AG04450 (cell line): ENCODE data around the gene SERPINB3. TPM values are rescaled to one million over a fixed set of nuclear protein-coding genes. Genes with fewer than 3 reads are reported as not detected.
"Not testable (repeated sequence)": the region's sequence is repeated elsewhere in the genome, so short reads cannot be mapped to it uniquely, and the experiment has no call there.

ENCODE experiments used
- CTCF ChIA-PET: fragments of 300-600, 350-600 bp; formaldehyde crosslinking; extraction: SDS; loops from one replicate; lab custom pipeline; 2022; ENCODE audit warnings: antibody characterized with exemption, inconsistent platforms; lab: Charles Lee
- POLR2A ChIA-PET: fragments of 350-600 bp; formaldehyde crosslinking; extraction: SDS; loops from one replicate; lab custom pipeline; 2021; ENCODE audit warnings: antibody characterized with exemption, inconsistent platforms; lab: Yijun Ruan, JAX
- DNase-seq: peaks from one replicate; pipeline ENCODE4 v3.0.0-alpha.2; 2011; ENCODE audit warnings: low read depth, low spot score
- H3K27ac ChIP-seq: one replicate; pipeline ENCODE4 v1.5.1; 2012; ENCODE audit warnings: low read depth, low read length, control low read depth
- H3K27me3 ChIP-seq: one replicate; pipeline ENCODE4 v1.6.0; 2012; ENCODE audit warnings: low read length; ENCODE audit not compliant: control insufficient read depth, insufficient read depth
- H3K4me3 ChIP-seq: 2 replicates; pipeline ENCODE4 v1.5.1; 2011; ENCODE audit warnings: mild to moderate bottlenecking, low read depth, low read length, control low read depth
- H3K9me3 ChIP-seq: 2 replicates; pipeline ENCODE4 v1.5.1; 2012; ENCODE audit warnings: low read length; ENCODE audit not compliant: control insufficient read depth, insufficient read depth
- CTCF ChIP-seq: IDR thresholded peaks from 2 replicates; pipeline ENCODE4 v1.5.1; 2011; ENCODE audit warnings: low read depth, low read length, control low read depth, inconsistent platforms
- polyA minus RNA-seq: library from RNA; depleted of rRNA, polyadenylated mRNA; stranded (reverse); fragments of >200 nt; gene quantifications from 2 replicates; pipeline ENCODE4 v1.2.3, GENCODE V29; 2011; rRNA and poly(A)+ RNA removed
- polyA plus RNA-seq: library from polyadenylated mRNA; depleted of rRNA; stranded (reverse); fragments of >200 nt; gene quantifications from 2 replicates; pipeline ENCODE4 v1.2.3, GENCODE V29; 2011; rRNA removed

Gene SERPINB3
- polyA plus RNA-seq (not detected in 2 replicates), polyA minus RNA-seq (not detected in 2 replicates)

GRCh38 chr18:63661750-63662149, at the start of gene SERPINB3:
SERPINB3 (minus strand) TSS chr18:63661893; CDS start chr18:63661216, 677 bp downstream.
- H3K4me3 ChIP-seq, DNase-seq, CTCF ChIA-PET, H3K27ac ChIP-seq, POLR2A ChIA-PET, H3K9me3 ChIP-seq, H3K27me3 ChIP-seq: not testable (repeated sequence)

GRCh38 chr18:63708650-63709049, 47.0 kb upstream of the SERPINB3 start:
- CTCF ChIA-PET: no interaction called here
- Histone ChIP-seq H3K27ac (no peak overlapping the region), H3K9me3 (no peaks in the 10 kb centered on the region), H3K4me3 (no peak overlapping the region), H3K27me3 (no peaks in the 10 kb centered on the region)
- POLR2A ChIA-PET: no interaction called here
- TF ChIP-seq CTCF: no peak
- peak; percentile 70 for DNase-seq

- Histone ChIP-seq H3K27ac (no peak overlapping the region), H3K27me3 (no peaks in the 10 kb centered on the region), H3K9me3 (no peaks in the 10 kb centered on the region), H3K4me3 (no peak overlapping the region)
- DNase-seq: no peak
- TF ChIP-seq CTCF: no peak
- ChIA-PET CTCF (no interaction called here), POLR2A (no interaction called here)
These were observed 46.1 kb upstream of the SERPINB3 start for GRCh38 chr18:63707816-63708215.

GRCh38 chr18:63705401-63705800, 43.7 kb upstream of the SERPINB3 start:
- CTCF ChIA-PET: no interaction called here
- H3K27ac ChIP-seq: no peak overlapping the region
- H3K27me3 ChIP-seq: no peaks in the 10 kb centered on the region
- DNase-seq: no peak
- H3K4me3 ChIP-seq: no peak overlapping the region
- no peak for TF ChIP-seq CTCF
- POLR2A ChIA-PET: no interaction called here
- H3K9me3 ChIP-seq: no peaks in the 10 kb centered on the region

- H3K27ac ChIP-seq: no peak within 1 kb of the TSS
- POLR2A ChIA-PET: no interaction called here
- no peaks in the 10 kb centered on the region for H3K9me3 ChIP-seq
- no peak for DNase-seq
- TF ChIP-seq CTCF: no peak
- CTCF ChIA-PET: interaction anchor here (0.6 to 1.2 kb wide), 2 partner anchors 185 to 191 kb away, joined by 3 read pairs; no protein-coding TSS in a partner anchor
- no peaks in the 10 kb centered on the region for H3K27me3 ChIP-seq
- H3K4me3 ChIP-seq: no peak within 1 kb of the TSS
These were observed 41.0 kb upstream of the SERPINB3 start, which contains the start of gene SERPINB11 for GRCh38 chr18:63702660-63703059. SERPINB11 (plus strand) TSS chr18:63702960; CDS start chr18:63710194, 7,234 bp downstream.
